IPS DF 19.7 (cell line): Measurements from ENCODE around the gene PYROXD2.

ENCODE experiments used
- DNase-seq: peaks from one replicate; pipeline ENCODE4 v3.0.0-alpha.2; 2013; ENCODE audit warnings: low read depth, low spot score

PYROXD2 gene

GRCh38 chr10:98435178-98435577 is 20.2 kb upstream of the PYROXD2 start:
- no peak for DNase-seq

GRCh38 chr10:98433881-98434732 is 19.1 kb upstream of the PYROXD2 start:
- no peak for DNase-seq

- no peak for DNase-seq
Measured at GRCh38 chr10:98433371-98433770, 18.4 kb upstream of the PYROXD2 start.

GRCh38 chr10:98432330-98432729 is 17.3 kb upstream of the PYROXD2 start:
- no peak for DNase-seq

GRCh38 chr10:98431016-98431415 is 16.0 kb upstream of the PYROXD2 start:
- DNase-seq: no peak

GRCh38 chr10:98430427-98430826 is 15.4 kb upstream of the PYROXD2 start:
- DNase-seq: no peak

GRCh38 chr10:98429320-98430072 is 14.5 kb upstream of the PYROXD2 start:
- DNase-seq: no peak

- DNase-seq: no peak
Measured at GRCh38 chr10:98427011-98427515, 12.1 kb upstream of the PYROXD2 start.

GRCh38 chr10:98425511-98426352 is 10.8 kb upstream of the PYROXD2 start:
- DNase-seq: no peak

- no peak for DNase-seq
Measured at GRCh38 chr10:98424295-98425254, 9.6 kb upstream of the PYROXD2 start.

GRCh38 chr10:98423691-98424120 is 8.7 kb upstream of the PYROXD2 start:
- no peak for DNase-seq

GRCh38 chr10:98422182-98422581 is 7.2 kb upstream of the PYROXD2 start:
- DNase-seq: no peak

GRCh38 chr10:98420786-98421185 is 5.8 kb upstream of the PYROXD2 start:
- DNase-seq: no peak

- DNase-seq: no peak
Measured at GRCh38 chr10:98419469-98420261, 4.7 kb upstream of the PYROXD2 start.

GRCh38 chr10:98418665-98419468 is 3.9 kb upstream of the PYROXD2 start:
- no peak for DNase-seq

- DNase-seq: no peak
Measured at GRCh38 chr10:98417973-98418664, 3.1 kb upstream of the PYROXD2 start.

- no peak for DNase-seq
Measured at GRCh38 chr10:98417481-98417959, 2.5 kb upstream of the PYROXD2 start.
